Hepatocyte (in vitro differentiated cells): Measurements from ENCODE around the gene ZDHHC5. TPM values are rescaled to one million over a fixed set of nuclear protein-coding genes. Genes with fewer than 3 reads are reported as not detected.

Experiments
- DNase-seq: peaks from one replicate; pipeline ENCODE4 v3.0.0-alpha.2; 2016; ENCODE audit warnings: low spot score
- H2AFZ ChIP-seq: fragments of 200-600 bp; sonication (generic); 2 replicates; pipeline ENCODE4 v1.6.0; 2016; ENCODE audit warnings: antibody characterized with exemption, mild to moderate bottlenecking
- H3K27ac ChIP-seq: fragments of 200-600 bp; sonication (generic); 2 replicates; pipeline ENCODE4 v1.5.1; 2016; ENCODE audit warnings: mild to moderate bottlenecking
- H3K27me3 ChIP-seq: fragments of 200-600 bp; sonication (generic); 2 replicates; pipeline ENCODE4 v1.6.1; 2016
- H3K36me3 ChIP-seq: fragments of 200-600 bp; sonication (generic); replicated peaks from 2 replicates; pipeline ENCODE4 v1.5.1; 2016; ENCODE audit warnings: low read depth; ENCODE audit not compliant: insufficient read depth
- H3K4me1 ChIP-seq: fragments of 200-600 bp; sonication (generic); 2 replicates; pipeline ENCODE4 v1.5.1; 2016; ENCODE audit warnings: mild to moderate bottlenecking, moderate library complexity; ENCODE audit not compliant: insufficient read depth
- H3K4me2 ChIP-seq: fragments of 200-600 bp; sonication (generic); 2 replicates; pipeline ENCODE4 v1.6.0; 2016
- H3K4me3 ChIP-seq: fragments of 200-600 bp; sonication (generic); 2 replicates; pipeline ENCODE4 v1.5.1; 2016; ENCODE audit warnings: mild to moderate bottlenecking
- H3K79me2 ChIP-seq: fragments of 200-600 bp; sonication (generic); 2 replicates; pipeline ENCODE4 v1.6.0; 2017; ENCODE audit warnings: mild to moderate bottlenecking
- H3K9me2 ChIP-seq: fragments of 200-600 bp; sonication (generic); replicated peaks from 2 replicates; pipeline ENCODE4 v1.6.0; 2017; ENCODE audit warnings: mild to moderate bottlenecking; ENCODE audit not compliant: insufficient read depth
- H3K9me3 ChIP-seq: fragments of 200-600 bp; sonication (generic); 2 replicates; pipeline ENCODE4 v1.5.1; 2016; ENCODE audit warnings: low read depth, mild to moderate bottlenecking
- H4K20me1 ChIP-seq: fragments of 200-600 bp; sonication (generic); 2 replicates; pipeline ENCODE4 v1.6.0; 2016; ENCODE audit warnings: mild to moderate bottlenecking; ENCODE audit not compliant: insufficient read depth, poor library complexity, severe bottlenecking
- EZH2 ChIP-seq: fragments of 200-600 bp; sonication (generic); IDR thresholded peaks from 2 replicates; pipeline ENCODE4 v1.6.1; 2016; ENCODE audit warnings: antibody characterized with exemption, mild to moderate bottlenecking, borderline replicate concordance
- EZH2phosphoT487 ChIP-seq: fragments of 200-600 bp; sonication (generic); IDR thresholded peaks from one replicate; pipeline ENCODE4 v1.6.1; 2018; ENCODE audit warnings: antibody characterized with exemption, mild to moderate bottlenecking, low read depth, moderate library complexity; ENCODE audit not compliant: unreplicated experiment, severe bottlenecking
- WGBS: methylation state at CpG from one replicate; pipeline ENCODE4 v1.1.6; 2016; ENCODE audit warnings: low lambda C conversion rate; ENCODE audit errors: missing lambda C conversion rate; 5-methylcytosine and 5-hydroxymethylcytosine counted together
- polyA plus RNA-seq: library from polyadenylated mRNA; unstranded; fragments of >200 nt; fragmentation: Nextera tagmentation; extraction: Ambion mirVana; gene quantifications from 2 replicates; pipeline ENCODE4 v1.2.1, GENCODE V29; 2016
- total RNA-seq: library from RNA; depleted of rRNA; stranded (reverse); fragments of >200 nt; gene quantifications from 2 replicates; pipeline ENCODE4 v1.2.3, GENCODE V29; 2014
- TF ChIP-seq, protein P1 (sequence below): fragments of 200-600 bp; sonication (generic); IDR thresholded peaks from 2 replicates; pipeline ENCODE4 v1.5.1; 2016; ENCODE audit warnings: antibody characterized with exemption, mild to moderate bottlenecking; ENCODE audit not compliant: poor library complexity

ZDHHC5 gene
- total and polyA plus RNA-seq, 2 experiments from 2014 or later, result 41.3 to 42.3 TPM

DNA sequence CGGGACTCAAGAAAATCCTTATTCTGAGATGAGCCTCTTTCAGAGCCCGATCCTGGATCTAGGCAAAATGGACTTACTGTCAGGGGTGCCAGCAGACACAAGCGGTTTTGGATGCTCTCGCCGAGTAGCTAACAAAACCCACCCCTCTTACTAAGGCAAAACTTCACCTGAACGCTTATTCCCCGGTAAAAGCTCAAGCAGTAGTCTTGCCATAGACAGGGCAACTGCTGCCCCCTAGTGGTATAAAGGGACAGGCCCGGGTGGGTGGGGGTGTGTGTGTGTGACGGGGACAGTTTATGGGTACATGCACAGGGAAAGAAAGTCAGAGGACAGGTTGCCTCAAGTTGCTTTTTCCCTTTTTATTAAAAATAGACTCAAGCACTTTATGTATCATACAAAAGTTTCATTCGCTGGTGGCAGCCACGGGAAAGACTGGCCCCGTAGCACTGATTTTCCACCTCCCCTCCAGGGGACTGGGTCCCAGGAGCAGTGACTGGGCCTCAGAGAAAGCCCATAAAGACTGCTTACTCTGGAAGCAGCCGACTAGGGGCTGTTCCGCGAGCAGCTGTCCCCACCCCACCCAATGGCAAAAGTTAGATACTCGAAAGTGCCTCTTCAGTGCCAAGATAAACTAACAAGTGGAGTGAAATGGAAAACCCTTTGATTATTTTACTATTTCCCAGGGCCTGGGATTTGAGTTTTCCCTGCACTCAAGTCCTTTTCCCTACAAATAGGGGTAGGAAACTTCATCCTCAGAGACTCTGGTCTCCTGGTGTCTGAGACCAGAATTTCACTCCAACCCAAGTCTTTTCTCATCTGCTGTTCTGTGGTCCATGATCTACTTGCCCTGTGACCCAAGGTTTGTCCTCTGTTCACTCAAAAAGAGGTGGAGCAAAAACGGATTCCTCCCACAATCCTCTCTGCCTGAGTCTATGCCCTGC lies 22.9 kb upstream of the ZDHHC5 start:
- peak; percentile 90 for DNase-seq

DNA sequence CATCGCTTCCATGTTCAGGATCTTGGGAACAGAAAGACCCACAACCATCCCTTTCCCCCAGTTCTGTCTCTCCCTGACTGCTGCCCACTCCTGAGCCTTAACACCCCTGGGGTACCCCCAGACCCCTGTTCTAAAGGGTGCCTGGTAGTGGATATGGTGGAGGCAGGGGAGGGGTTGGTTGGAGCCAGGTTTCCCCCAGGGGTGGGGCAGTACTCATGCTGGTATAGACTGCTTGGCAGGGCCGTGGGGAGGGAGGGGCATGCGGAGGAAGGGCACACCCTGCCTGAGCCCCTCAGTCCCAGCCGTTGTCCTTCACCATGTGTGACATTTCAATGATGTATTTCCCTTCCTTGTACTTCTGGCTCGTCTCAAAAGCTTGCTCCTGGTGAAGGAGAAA lies 22.2 kb upstream of the ZDHHC5 start:
- Histone ChIP-seq H3K9me3 (no peaks in the 10 kb centered on the region), H3K9me2 (no peaks in the 10 kb centered on the region), H3K79me2 (peaks cover 8% of the 10 kb centered on the region), H2AFZ (no peak overlapping the region), H3K36me3 (no peaks in the 10 kb centered on the region), H4K20me1 (peaks cover 9% of the 10 kb centered on the region), H3K4me1 (peaks cover 59% of the 10 kb centered on the region), H3K27me3 (peaks cover 15% of the 10 kb centered on the region), H3K4me2 (no peak overlapping the region), H3K27ac (no peak overlapping the region), H3K4me3 (no peak overlapping the region)
- no peak for TF ChIP-seq EZH2phosphoT487
- TF ChIP-seq, protein P1, sequence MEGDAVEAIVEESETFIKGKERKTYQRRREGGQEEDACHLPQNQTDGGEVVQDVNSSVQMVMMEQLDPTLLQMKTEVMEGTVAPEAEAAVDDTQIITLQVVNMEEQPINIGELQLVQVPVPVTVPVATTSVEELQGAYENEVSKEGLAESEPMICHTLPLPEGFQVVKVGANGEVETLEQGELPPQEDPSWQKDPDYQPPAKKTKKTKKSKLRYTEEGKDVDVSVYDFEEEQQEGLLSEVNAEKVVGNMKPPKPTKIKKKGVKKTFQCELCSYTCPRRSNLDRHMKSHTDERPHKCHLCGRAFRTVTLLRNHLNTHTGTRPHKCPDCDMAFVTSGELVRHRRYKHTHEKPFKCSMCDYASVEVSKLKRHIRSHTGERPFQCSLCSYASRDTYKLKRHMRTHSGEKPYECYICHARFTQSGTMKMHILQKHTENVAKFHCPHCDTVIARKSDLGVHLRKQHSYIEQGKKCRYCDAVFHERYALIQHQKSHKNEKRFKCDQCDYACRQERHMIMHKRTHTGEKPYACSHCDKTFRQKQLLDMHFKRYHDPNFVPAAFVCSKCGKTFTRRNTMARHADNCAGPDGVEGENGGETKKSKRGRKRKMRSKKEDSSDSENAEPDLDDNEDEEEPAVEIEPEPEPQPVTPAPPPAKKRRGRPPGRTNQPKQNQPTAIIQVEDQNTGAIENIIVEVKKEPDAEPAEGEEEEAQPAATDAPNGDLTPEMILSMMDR, result no peak
- TF ChIP-seq EZH2, result no peak
- no peak for DNase-seq
- 51% methylated on average over 5 of the region's 5 CpGs for WGBS

More for the DNA sequence above, 22.9 kb upstream of the ZDHHC5 start:
- Histone ChIP-seq H3K27me3 (peaks cover 15% of the 10 kb centered on the region), H3K4me3 (no peak overlapping the region), H3K36me3 (no peaks in the 10 kb centered on the region), H3K9me3 (no peaks in the 10 kb centered on the region), H4K20me1 (peaks cover 15% of the 10 kb centered on the region), H2AFZ (no peak overlapping the region), H3K4me1 (peaks cover 61% of the 10 kb centered on the region), H3K9me2 (no peaks in the 10 kb centered on the region), H3K27ac (no peak overlapping the region), H3K4me2 (peak overlapping the region; percentile 61), H3K79me2 (peaks cover 15% of the 10 kb centered on the region)
- WGBS, result 32% methylated on average over 17 of the region's 17 CpGs
- TF ChIP-seq EZH2, result no peak
- TF ChIP-seq, protein P1, result peak; percentile 96
- TF ChIP-seq EZH2phosphoT487, result no peak

DNA sequence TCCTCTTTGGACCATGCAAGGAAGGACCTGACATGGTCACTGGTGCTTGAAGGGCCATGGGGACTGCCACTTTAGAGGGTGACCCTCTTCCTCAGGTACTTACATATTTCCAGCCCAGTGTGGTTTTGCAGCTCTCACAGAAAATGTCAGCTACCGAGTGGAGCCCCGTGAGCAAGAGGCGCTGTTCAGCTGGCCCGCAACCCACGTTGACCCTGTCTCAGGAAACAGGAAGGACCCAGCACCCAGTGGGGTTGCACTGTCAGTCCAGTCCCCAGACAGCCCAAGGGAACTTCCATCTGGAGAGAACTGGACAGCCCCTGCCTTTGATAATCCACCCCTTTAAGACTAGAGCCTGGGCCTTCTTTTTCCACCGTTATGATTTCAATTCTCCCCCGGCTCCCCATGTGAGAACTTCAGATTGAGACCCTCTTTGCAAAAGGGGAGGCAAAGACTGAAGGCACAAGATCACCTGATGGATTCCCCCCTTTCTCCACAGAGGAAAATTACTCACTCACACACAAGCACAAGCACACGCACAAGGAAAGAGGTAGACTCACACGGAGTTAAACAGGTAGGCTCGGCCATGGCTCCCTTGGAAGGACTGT lies 21.6 kb upstream of the ZDHHC5 start:
- Histone ChIP-seq H3K27me3 (peaks cover 15% of the 10 kb centered on the region), H3K36me3 (no peaks in the 10 kb centered on the region), H2AFZ (no peak overlapping the region), H3K4me1 (peaks cover 54% of the 10 kb centered on the region), H3K4me2 (peak overlapping the region; percentile 81), H3K4me3 (no peak overlapping the region), H3K9me2 (no peaks in the 10 kb centered on the region), H3K79me2 (peaks cover 4% of the 10 kb centered on the region), H3K9me3 (no peaks in the 10 kb centered on the region), H4K20me1 (peaks cover 7% of the 10 kb centered on the region), H3K27ac (no peak overlapping the region)
- no peak for DNase-seq
- WGBS, result 46% methylated on average over 10 of the region's 10 CpGs
- TF ChIP-seq EZH2phosphoT487, result no peak
- TF ChIP-seq EZH2, result no peak
- TF ChIP-seq, protein P1, result no peak
